ENCODE data around the gene SLAIN1. TPM values are rescaled to one million over a fixed set of nuclear protein-coding genes. Genes with fewer than 3 reads are reported as not detected.
A peak's percentile ranks its signal among the peaks of the same experiment; 100 is the strongest.
"Not testable (repeated sequence)": the region's sequence is repeated elsewhere in the genome, so short reads cannot be mapped to it uniquely, and the experiment has no call there.

SLAIN1 gene
- 0.16 TPM in 1 of 2 replicates, not detected in the other for total RNA-seq
- long read RNA-seq, result 0 reads

DNA sequence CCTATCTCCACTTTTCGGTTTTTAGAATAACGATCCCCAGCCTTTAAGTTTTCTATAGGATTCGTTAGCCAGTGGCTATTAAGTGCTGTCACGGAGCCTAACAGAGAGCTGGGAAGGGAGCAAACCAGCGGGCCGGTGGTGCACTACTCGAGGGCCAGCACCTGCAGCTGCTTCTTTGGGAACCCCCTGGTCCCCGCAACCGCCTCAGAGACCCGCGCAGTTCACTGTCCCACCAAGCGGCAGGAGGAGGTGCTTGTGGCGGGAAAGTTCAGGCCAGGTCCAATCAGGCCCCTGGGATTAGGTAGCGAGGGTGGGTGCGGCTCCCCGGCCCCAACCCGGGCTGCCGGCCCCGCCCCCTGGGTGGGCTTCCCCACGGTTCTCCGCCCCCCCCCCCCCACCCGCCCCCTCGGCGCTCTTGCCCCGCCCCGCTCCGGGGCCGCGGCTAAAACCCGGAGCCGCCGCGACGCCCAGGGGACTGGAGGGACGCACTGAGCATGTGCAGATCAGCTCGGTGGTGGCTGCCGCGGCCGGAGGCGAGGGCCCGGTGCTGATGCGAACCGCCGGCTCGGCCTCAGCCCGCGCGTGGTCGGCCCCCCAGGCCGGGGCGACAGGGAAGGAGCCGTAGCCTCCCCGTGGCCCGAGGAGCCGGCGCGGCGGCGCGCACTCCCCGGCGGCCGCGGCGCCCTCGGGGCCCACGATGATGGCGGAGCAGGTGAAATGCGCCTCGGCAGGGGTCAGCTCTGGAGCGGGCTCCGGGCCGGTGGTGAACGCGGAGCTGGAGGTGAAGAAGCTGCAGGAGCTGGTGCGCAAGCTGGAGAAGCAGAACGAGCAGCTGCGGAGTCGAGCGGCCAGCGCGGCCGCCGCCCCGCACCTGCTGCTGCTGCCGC lies at the start of gene SLAIN1:
SLAIN1 (plus strand) TSS at position 471 of the 887 bp plus-strand sequence; CDS start at position 698, 227 bp downstream.
- no peak for DNase-seq (ENCODE audit: extremely low spot score, unreplicated experiment)
- Mint-ChIP-seq H3K4me1 (ENCODE audit: unreplicated experiment) (peaks cover 7% of the 10 kb centered on the region), H3K4me3 (ENCODE audit: unreplicated experiment) (peak within 1 kb of the TSS; percentile 80), H3K36me3 (ENCODE audit: unreplicated experiment) (no peaks in the 10 kb centered on the region), H3K27ac (ENCODE audit: unreplicated experiment) (no peak within 1 kb of the TSS), H3K27me3 (ENCODE audit: unreplicated experiment) (peaks cover 67% of the 10 kb centered on the region), H3K9me3 (ENCODE audit: unreplicated experiment) (no peaks in the 10 kb centered on the region)
- TF ChIP-seq, protein P1, sequence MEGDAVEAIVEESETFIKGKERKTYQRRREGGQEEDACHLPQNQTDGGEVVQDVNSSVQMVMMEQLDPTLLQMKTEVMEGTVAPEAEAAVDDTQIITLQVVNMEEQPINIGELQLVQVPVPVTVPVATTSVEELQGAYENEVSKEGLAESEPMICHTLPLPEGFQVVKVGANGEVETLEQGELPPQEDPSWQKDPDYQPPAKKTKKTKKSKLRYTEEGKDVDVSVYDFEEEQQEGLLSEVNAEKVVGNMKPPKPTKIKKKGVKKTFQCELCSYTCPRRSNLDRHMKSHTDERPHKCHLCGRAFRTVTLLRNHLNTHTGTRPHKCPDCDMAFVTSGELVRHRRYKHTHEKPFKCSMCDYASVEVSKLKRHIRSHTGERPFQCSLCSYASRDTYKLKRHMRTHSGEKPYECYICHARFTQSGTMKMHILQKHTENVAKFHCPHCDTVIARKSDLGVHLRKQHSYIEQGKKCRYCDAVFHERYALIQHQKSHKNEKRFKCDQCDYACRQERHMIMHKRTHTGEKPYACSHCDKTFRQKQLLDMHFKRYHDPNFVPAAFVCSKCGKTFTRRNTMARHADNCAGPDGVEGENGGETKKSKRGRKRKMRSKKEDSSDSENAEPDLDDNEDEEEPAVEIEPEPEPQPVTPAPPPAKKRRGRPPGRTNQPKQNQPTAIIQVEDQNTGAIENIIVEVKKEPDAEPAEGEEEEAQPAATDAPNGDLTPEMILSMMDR (IDR thresholded peaks at IDR 0.05), result no peak

DNA sequence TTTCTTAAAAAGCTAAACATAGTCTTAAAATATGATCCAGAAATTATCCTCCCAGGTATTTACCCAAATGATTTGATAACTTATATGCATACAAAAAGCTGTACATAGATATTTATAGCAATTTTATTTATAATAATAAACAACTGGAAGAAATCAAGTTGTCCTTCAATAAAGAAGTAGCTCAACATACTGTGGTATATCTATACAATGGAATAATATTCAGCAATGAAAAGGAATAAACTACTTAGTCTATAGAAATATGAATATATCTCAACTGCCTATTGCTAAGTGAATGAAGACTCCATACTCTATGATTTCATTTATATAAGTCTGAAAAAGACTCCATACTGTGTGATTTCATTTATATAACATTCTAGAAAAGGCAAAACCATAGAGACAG lies 47.1 kb upstream of the SLAIN1 start:
- DNase-seq (ENCODE audit: extremely low spot score, unreplicated experiment), result no peak
- Mint-ChIP-seq H3K27ac (ENCODE audit: unreplicated experiment) (no peak overlapping the region), H3K4me3 (ENCODE audit: unreplicated experiment) (no peak overlapping the region), H3K4me1 (ENCODE audit: unreplicated experiment) (no peaks in the 10 kb centered on the region), H3K9me3 (ENCODE audit: unreplicated experiment) (peaks cover 17% of the 10 kb centered on the region), H3K27me3 (ENCODE audit: unreplicated experiment) (no peaks in the 10 kb centered on the region), H3K36me3 (ENCODE audit: unreplicated experiment) (no peaks in the 10 kb centered on the region)
- TF ChIP-seq, protein P1 (IDR thresholded peaks at IDR 0.05), result no peak

DNA sequence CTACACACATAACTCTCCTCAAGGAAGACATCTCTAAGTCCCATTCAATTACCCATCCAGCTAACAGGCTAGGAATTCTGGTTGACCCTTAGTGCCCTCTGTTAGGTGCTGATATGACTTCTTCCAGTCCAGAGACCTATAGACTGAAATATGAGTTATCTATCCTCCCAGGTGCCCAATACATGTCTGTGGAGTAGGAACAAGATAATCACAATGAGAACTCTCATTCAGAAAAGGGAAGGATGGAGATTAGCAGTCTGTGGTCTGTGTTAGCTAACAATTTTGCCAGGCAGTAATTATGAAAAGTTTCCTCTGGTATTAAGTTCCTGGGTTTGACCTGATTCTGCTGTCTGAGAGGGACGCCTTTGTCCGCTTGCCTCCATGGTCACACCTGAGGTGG lies 44.2 kb upstream of the SLAIN1 start:
- Mint-ChIP-seq H3K36me3 (ENCODE audit: unreplicated experiment) (no peaks in the 10 kb centered on the region), H3K27ac (ENCODE audit: unreplicated experiment) (no peak overlapping the region), H3K4me1 (ENCODE audit: unreplicated experiment) (no peaks in the 10 kb centered on the region), H3K27me3 (ENCODE audit: unreplicated experiment) (no peaks in the 10 kb centered on the region), H3K9me3 (ENCODE audit: unreplicated experiment) (peaks cover 32% of the 10 kb centered on the region), H3K4me3 (ENCODE audit: unreplicated experiment) (no peak overlapping the region)
- TF ChIP-seq, protein P1 (IDR thresholded peaks at IDR 0.05), result no peak
- no peak for DNase-seq (ENCODE audit: extremely low spot score, unreplicated experiment)

DNA sequence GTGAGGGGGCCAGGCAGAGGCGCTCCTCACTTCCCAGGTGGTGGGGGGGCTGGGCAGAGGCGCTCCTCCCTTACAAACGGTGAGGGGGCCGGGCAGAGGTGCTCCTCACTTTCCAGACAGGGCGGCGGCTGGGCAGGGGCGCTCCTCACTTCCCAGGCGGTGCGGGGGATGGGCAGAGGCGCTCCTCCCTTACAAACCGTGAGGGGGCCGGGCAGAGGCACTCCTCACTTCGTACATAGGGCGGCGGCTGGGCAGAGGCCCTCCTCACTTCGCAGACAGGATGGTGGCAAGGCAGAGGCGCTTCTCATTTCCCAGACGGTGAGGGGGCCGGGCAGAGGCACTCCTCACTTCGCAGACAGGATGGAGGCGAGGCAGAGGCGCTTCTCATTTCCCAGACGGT lies 37.5 kb upstream of the SLAIN1 start:
- not testable (repeated sequence) for H3K36me3 Mint-ChIP-seq (ENCODE audit: unreplicated experiment); H3K4me1 Mint-ChIP-seq (ENCODE audit: unreplicated experiment); H3K27me3 Mint-ChIP-seq (ENCODE audit: unreplicated experiment); H3K4me3 Mint-ChIP-seq (ENCODE audit: unreplicated experiment); DNase-seq (ENCODE audit: extremely low spot score, unreplicated experiment); H3K27ac Mint-ChIP-seq (ENCODE audit: unreplicated experiment)
- peaks cover 19% of the 10 kb centered on the region for H3K9me3 Mint-ChIP-seq (ENCODE audit: unreplicated experiment)

DNA sequence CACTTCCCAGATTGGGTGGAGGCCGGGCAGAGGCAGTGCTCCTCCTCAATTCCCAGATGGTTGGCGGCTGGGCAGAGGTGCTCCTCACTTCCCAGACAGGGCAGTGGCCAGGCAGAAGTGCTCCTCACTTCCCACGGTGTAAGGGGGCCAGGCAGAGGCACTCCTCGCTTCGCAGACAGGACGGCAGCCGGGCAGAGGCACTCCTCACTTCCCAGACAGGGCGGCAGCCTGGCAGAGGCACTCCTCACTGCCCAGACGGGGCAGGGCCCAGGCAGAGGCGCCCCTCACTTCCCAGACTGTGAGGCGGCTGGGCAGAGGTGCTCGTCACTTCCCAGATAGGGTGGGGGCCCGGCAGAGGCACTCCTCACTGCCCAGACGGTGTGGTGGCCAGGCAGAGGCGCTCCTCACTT lies 36.6 kb upstream of the SLAIN1 start:
- H3K36me3 Mint-ChIP-seq (ENCODE audit: unreplicated experiment), result no peaks in the 10 kb centered on the region
- no peak overlapping the region for H3K27ac Mint-ChIP-seq (ENCODE audit: unreplicated experiment)
- TF ChIP-seq, protein P1 (IDR thresholded peaks at IDR 0.05), result no peak
- DNase-seq (ENCODE audit: extremely low spot score, unreplicated experiment), result peak; percentile 80
- no peaks in the 10 kb centered on the region for H3K27me3 Mint-ChIP-seq (ENCODE audit: unreplicated experiment)
- H3K4me3 Mint-ChIP-seq (ENCODE audit: unreplicated experiment), result no peak overlapping the region
- H3K4me1 Mint-ChIP-seq (ENCODE audit: unreplicated experiment), result no peaks in the 10 kb centered on the region
- peaks cover 16% of the 10 kb centered on the region for H3K9me3 Mint-ChIP-seq (ENCODE audit: unreplicated experiment)

DNA sequence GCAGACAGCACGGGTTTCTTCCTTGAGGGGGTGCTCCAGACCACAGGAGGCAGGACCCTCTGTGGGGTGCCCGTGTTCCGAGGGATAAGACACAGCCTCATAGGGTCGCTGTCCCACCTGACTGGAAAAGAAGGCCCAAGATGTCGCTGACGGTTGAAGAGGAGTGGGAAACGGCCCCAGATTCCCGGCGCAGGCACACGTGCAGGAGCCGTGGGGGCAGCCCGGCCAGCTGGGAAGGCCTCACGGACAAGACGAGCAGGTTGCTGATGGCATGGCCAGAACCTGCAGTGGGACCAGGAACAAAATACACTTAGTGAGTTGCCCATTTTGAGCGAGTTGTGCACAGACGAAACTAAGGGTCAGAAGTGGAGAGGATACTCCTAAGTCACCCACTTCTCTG lies 35.2 kb upstream of the SLAIN1 start:
- H3K36me3 Mint-ChIP-seq (ENCODE audit: unreplicated experiment); H3K27me3 Mint-ChIP-seq (ENCODE audit: unreplicated experiment); H3K4me1 Mint-ChIP-seq (ENCODE audit: unreplicated experiment); H3K4me3 Mint-ChIP-seq (ENCODE audit: unreplicated experiment); DNase-seq (ENCODE audit: extremely low spot score, unreplicated experiment); H3K9me3 Mint-ChIP-seq (ENCODE audit: unreplicated experiment); H3K27ac Mint-ChIP-seq (ENCODE audit: unreplicated experiment): not testable (repeated sequence)

DNA sequence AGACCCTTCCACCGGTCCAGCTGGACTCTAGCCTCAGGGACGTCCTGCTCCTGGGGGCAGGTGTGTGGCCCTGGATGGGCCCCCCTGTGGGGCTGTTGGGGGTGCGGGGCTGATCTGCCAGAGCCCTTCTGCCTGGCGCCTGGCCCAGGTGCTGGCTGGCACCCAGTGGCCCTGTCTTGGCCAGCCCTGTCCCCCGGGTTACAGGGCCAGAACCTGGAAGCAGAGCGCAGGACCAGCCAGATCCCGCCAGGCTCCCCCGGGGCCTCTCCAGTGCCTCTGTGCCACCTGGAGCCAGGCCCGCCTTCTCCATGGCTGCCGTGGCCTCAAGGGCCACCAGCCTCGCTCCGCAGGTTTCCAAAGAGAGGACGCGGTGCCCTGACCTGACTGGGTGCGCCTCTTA lies 34.7 kb upstream of the SLAIN1 start:
- H3K36me3 Mint-ChIP-seq (ENCODE audit: unreplicated experiment); H3K27me3 Mint-ChIP-seq (ENCODE audit: unreplicated experiment); H3K4me3 Mint-ChIP-seq (ENCODE audit: unreplicated experiment); H3K4me1 Mint-ChIP-seq (ENCODE audit: unreplicated experiment); DNase-seq (ENCODE audit: extremely low spot score, unreplicated experiment); H3K27ac Mint-ChIP-seq (ENCODE audit: unreplicated experiment); H3K9me3 Mint-ChIP-seq (ENCODE audit: unreplicated experiment): not testable (repeated sequence)

All from osteocyte (in vitro differentiated cells).